Activated CD8-positive, alpha-beta T cell treated with anti-CD3 and anti-CD28 coated beads for 36 hours (primary cell): ENCODE results near the gene REPIN1. TPM values are rescaled to one million over a fixed set of nuclear protein-coding genes. Genes with fewer than 3 reads are reported as not detected.

Experiments
- ATAC-seq: fragments of 200-7000 bp; cut with Tn5 transposase; one replicate; pipeline ENCODE4 v1.10.0; 2021; ENCODE audit warnings: mild to moderate bottlenecking, moderate library complexity
- CTCF ChIA-PET: fragments of 350-600 bp; sonication (Branson Sonifier 250); formaldehyde crosslinking; loops from one replicate; lab custom pipeline; 2021; ENCODE audit warnings: antibody characterized with exemption; lab: Charles Lee
- POLR2A ChIA-PET: fragments of 350-600 bp; sonication (Branson Sonifier 250); formaldehyde crosslinking; loops from one replicate; lab custom pipeline; 2021; ENCODE audit warnings: antibody characterized with exemption; lab: Charles Lee
- DNase-seq: peaks from one replicate; pipeline ENCODE4 v3.0.0-alpha.2; 2020
- H3K27ac Mint-ChIP-seq: one replicate; pipeline ENCODE4 v1.8.0; 2021; ENCODE audit warnings: mild to moderate bottlenecking, mixed read lengths
- H3K27me3 Mint-ChIP-seq: one replicate; pipeline ENCODE4 v1.8.0; 2021; ENCODE audit warnings: mixed read lengths
- H3K36me3 Mint-ChIP-seq: one replicate; pipeline ENCODE4 v1.8.0; 2021; ENCODE audit warnings: low read depth, mixed read lengths
- H3K4me1 Mint-ChIP-seq: one replicate; pipeline ENCODE4 v1.8.0; 2021; ENCODE audit warnings: low read depth, mixed read lengths
- H3K4me3 Mint-ChIP-seq: one replicate; pipeline ENCODE4 v1.8.0; 2021; ENCODE audit warnings: mild to moderate bottlenecking, moderate library complexity, mixed read lengths
- H3K9me3 Mint-ChIP-seq: one replicate; pipeline ENCODE4 v1.8.0; 2021; ENCODE audit warnings: mixed read lengths
- CTCF ChIP-seq: fragments of 200-600 bp; IDR thresholded peaks from one replicate; pipeline ENCODE4 v1.8.0; 2022; ENCODE audit warnings: antibody characterized with exemption, mild to moderate bottlenecking
- intact Hi-C: fragments of 100-400 bp; cut with micrococcal nuclease; formaldehyde crosslinking; loops from one replicate; pipeline ENCODE4 v1.10.0; 2022
- total RNA-seq, 2 experiments: library from RNA; stranded (reverse); gene quantifications; one replicate each; pipeline ENCODE4 v1.2.3, GENCODE V29; 2021

Gene REPIN1
- total RNA-seq, 2 experiments from 2014 or later: 56.0 to 59.2 TPM

- peaks cover 4% of the 10 kb centered on the region for H3K36me3 Mint-ChIP-seq
- H3K27ac Mint-ChIP-seq: no peak overlapping the region
- peaks cover 44% of the 10 kb centered on the region for H3K4me1 Mint-ChIP-seq
- ATAC-seq (no peak), DNase-seq (no peak)
- peak overlapping the region; percentile 11 for H3K4me3 Mint-ChIP-seq
- H3K9me3 Mint-ChIP-seq: no peaks in the 10 kb centered on the region
- intact Hi-C loops: no loop called here
- POLR2A ChIA-PET: interaction anchor here (0.7 to 6.2 kb wide), 5 partner anchors 28 to 291 kb away, joined by 3 to 52 read pairs (median 3); partner anchors contain the start of genes ACTR3C, LRRC61 and REPIN1
- CTCF ChIA-PET: interaction anchor here (1.2 kb wide), 1 partner anchor 474 kb away, joined by 3 read pairs; no protein-coding TSS in a partner anchor
- no peaks in the 10 kb centered on the region for H3K27me3 Mint-ChIP-seq
- no peak for TF ChIP-seq CTCF
These were observed 34.2 kb downstream of the REPIN1 start for GRCh38 chr7:150402671-150403321.

- Mint-ChIP-seq H3K9me3 (no peaks in the 10 kb centered on the region), H3K27me3 (no peaks in the 10 kb centered on the region), H3K4me1 (peaks cover 46% of the 10 kb centered on the region), H3K27ac (peak overlapping the region; percentile 88), H3K4me3 (peak overlapping the region; percentile 79), H3K36me3 (peaks cover 4% of the 10 kb centered on the region)
- no peak for TF ChIP-seq CTCF
- intact Hi-C loops: no loop called here
- DNase-seq (no peak), ATAC-seq (no peak)
- POLR2A ChIA-PET: interaction anchor here (1.0 to 6.2 kb wide), 8 partner anchors 9 to 81 kb away, joined by 3 to 52 read pairs (median 6); partner anchors contain the start of genes ACTR3C, LRRC61 and REPIN1
- CTCF ChIA-PET: interaction anchor here (0.9 to 4.2 kb wide), 6 partner anchors 11 to 473 kb away, joined by 3 to 23 read pairs (median 3); partner anchors contain the start of gene REPIN1
These were observed 35.0 kb downstream of the REPIN1 start for GRCh38 chr7:150403376-150404171.

- DNase-seq (no peak), ATAC-seq (no peak)
- Mint-ChIP-seq H3K27ac (peak overlapping the region; percentile 88), H3K27me3 (no peaks in the 10 kb centered on the region), H3K36me3 (peaks cover 4% of the 10 kb centered on the region), H3K4me3 (peak overlapping the region; percentile 79), H3K9me3 (no peaks in the 10 kb centered on the region), H3K4me1 (peaks cover 49% of the 10 kb centered on the region)
- CTCF ChIA-PET: interaction anchor here (0.6 to 4.2 kb wide), 7 partner anchors 12 to 51 kb away, joined by 3 to 23 read pairs (median 3); partner anchors contain the start of gene REPIN1
- POLR2A ChIA-PET: interaction anchor here (0.6 to 6.2 kb wide), 13 partner anchors 9 to 926 kb away, joined by 3 to 52 read pairs (median 4); partner anchors contain the start of genes ACTR3C, GIMAP8, LRRC61 and REPIN1
- intact Hi-C loops: no loop called here
- TF ChIP-seq CTCF: no peak
These were observed 35.7 kb downstream of the REPIN1 start for GRCh38 chr7:150404172-150404804.

GRCh38 chr7:150404805-150405583 lies 36.4 kb downstream of the REPIN1 start:
- Mint-ChIP-seq H3K36me3 (peaks cover 8% of the 10 kb centered on the region), H3K27ac (peak overlapping the region; percentile 91), H3K4me3 (peak overlapping the region; percentile 79), H3K4me1 (peaks cover 49% of the 10 kb centered on the region), H3K27me3 (no peaks in the 10 kb centered on the region), H3K9me3 (no peaks in the 10 kb centered on the region)
- ChIA-PET CTCF (interaction anchor here (0.6 to 4.2 kb wide), 16 partner anchors 12 to 353 kb away, joined by 3 to 23 read pairs (median 3); partner anchors contain the start of genes REPIN1 and ZNF775), POLR2A (interaction anchor here (0.6 to 6.2 kb wide), 15 partner anchors 8 to 925 kb away, joined by 3 to 52 read pairs (median 4); partner anchors contain the start of genes ACTR3C, GIMAP8, LRRC61 and REPIN1)
- DNase-seq (peak; percentile 82), ATAC-seq (peak; percentile 71)
- intact Hi-C loops: loop anchor here (5.0 kb wide), 1 partner anchor 48 kb away; no protein-coding TSS in a partner anchor
- TF ChIP-seq CTCF: peak; percentile 30
